ENCODE data around the gene GRK4. TPM values are rescaled to one million over a fixed set of nuclear protein-coding genes. Genes with fewer than 3 reads are reported as not detected.
A peak's percentile ranks its signal among the peaks of the same experiment; 100 is the strongest.

GRK4 gene
- total RNA-seq, 4 donors from 2014 or later: 0.95 to 17.3 (median 1.5) TPM

DNA sequence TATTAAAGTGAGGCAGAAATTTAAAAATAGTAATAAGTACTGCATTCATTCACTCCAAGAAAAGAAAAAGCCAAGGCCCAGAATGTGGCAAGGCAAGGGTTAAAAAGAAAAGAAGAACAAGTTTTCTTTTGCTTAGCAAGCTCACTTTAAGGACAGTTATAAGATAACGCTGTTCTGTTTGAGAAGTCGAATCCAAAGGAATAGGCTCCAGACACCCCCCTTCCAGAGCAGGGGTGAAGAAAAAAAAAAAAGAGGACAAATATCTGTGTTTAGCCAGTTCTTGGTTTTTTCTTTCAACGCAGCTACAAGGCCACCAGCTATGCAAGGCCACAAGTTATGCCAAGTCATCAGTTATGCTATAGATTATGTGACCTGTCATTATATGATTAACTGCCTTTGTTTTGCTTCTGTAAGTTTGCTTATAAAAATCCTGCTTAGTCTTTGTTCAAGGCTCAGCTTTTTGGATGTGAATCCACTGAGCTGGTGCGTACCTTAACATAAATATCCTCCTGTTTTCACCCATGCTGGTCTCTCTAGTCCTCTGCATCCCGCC lies 1.4 kb downstream of the GRK4 start:
- TF ChIP-seq, protein P1, sequence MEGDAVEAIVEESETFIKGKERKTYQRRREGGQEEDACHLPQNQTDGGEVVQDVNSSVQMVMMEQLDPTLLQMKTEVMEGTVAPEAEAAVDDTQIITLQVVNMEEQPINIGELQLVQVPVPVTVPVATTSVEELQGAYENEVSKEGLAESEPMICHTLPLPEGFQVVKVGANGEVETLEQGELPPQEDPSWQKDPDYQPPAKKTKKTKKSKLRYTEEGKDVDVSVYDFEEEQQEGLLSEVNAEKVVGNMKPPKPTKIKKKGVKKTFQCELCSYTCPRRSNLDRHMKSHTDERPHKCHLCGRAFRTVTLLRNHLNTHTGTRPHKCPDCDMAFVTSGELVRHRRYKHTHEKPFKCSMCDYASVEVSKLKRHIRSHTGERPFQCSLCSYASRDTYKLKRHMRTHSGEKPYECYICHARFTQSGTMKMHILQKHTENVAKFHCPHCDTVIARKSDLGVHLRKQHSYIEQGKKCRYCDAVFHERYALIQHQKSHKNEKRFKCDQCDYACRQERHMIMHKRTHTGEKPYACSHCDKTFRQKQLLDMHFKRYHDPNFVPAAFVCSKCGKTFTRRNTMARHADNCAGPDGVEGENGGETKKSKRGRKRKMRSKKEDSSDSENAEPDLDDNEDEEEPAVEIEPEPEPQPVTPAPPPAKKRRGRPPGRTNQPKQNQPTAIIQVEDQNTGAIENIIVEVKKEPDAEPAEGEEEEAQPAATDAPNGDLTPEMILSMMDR (IDR thresholded peaks at IDR 0.05): no peak
- TF ChIP-seq POLR2A (IDR thresholded peaks at IDR 0.05): no peak
- H3K27me3 ChIP-seq: no peaks in the 10 kb centered on the region
- H3K4me1 ChIP-seq: peaks cover 6 to 20% (median 6%) of the 10 kb centered on the region in 4 donors
- H3K4me3 ChIP-seq: no peak overlapping the region
- H3K36me3 ChIP-seq: no peaks in the 10 kb centered on the region
- no peak overlapping the region for H3K27ac ChIP-seq
- H3K9me3 ChIP-seq: no peaks in the 10 kb centered on the region
- no peak for DNase-seq

DNA sequence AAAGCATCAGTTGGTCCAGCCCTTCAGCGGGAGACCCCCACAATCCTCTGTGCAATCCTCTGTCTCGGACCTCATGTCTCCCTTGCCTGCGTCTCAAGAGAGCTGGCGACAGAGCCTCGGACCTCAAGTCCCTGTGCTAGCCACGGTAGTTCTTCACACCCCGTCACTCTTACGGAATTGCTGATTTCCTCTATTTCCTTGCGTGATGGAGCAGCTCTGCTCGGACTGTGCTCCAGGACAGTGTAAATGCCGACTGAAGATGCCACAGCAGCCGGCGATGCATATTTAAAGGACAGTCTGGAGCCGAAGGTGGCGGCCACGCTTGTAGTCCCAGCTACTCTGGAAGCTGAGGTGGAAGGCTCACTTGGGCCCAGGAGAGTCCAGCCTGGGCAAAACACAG lies 1.9 kb downstream of the GRK4 start:
- H3K36me3 ChIP-seq: no peaks in the 10 kb centered on the region
- H3K4me1 ChIP-seq: peaks cover 6 to 20% (median 6%) of the 10 kb centered on the region in 4 donors
- no peaks in the 10 kb centered on the region for H3K9me3 ChIP-seq
- H3K27ac ChIP-seq: no peak overlapping the region
- H3K27me3 ChIP-seq: no peaks in the 10 kb centered on the region
- DNase-seq: peak in 1 of 3 donors; percentile 46
- no peak overlapping the region for H3K4me3 ChIP-seq
- no peak for TF ChIP-seq POLR2A (IDR thresholded peaks at IDR 0.05)
- TF ChIP-seq, protein P1 (IDR thresholded peaks at IDR 0.05): no peak

DNA sequence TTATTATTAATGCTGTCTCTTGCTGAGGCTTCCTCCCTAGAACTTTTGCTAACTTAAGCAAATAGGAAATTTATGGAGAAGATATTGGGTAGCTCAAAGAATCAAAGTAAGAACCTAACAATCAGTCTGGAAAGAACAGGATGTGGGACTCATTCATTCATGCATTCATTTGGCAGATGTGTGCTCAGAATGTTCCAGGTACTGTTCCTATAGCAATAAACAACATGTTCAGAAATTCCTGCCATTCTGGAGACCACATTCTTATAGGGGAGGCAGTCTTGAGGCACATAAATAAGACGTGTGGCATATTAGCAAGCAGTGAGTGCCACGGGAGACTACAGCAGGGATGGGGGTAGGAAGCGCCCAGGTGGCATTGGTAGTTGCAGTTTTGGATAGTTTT lies 5.0 kb downstream of the GRK4 start:
- Histone ChIP-seq H3K36me3 (no peaks in the 10 kb centered on the region), H3K4me3 (no peak overlapping the region), H3K9me3 (no peaks in the 10 kb centered on the region), H3K27ac (no peak overlapping the region), H3K27me3 (no peaks in the 10 kb centered on the region), H3K4me1 (peaks cover 0 to 7% (median 0%) of the 10 kb centered on the region in 4 donors)
- TF ChIP-seq POLR2A (IDR thresholded peaks at IDR 0.05): no peak
- TF ChIP-seq, protein P1 (IDR thresholded peaks at IDR 0.05): no peak
- DNase-seq: no peak

DNA sequence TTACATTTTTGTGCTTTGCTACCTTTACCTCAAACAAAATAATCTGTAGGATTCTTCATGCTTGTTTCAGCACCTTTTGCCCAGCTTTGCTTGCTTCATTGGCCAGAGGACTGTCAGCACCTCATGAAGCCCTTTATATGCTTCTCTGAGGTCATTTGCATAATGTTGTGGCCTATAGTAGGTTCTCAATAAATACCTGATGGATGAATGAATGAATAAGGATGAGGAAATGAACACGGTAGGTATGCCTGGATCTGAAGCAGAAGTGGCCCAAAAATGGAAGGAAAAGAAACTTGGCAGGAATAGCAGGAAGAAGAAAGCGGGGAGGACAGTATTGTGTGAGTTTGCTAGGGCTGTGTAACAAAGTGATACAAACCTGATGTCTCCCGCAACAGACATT lies 7.9 kb downstream of the GRK4 start:
- H3K27ac ChIP-seq: no peak overlapping the region
- no peaks in the 10 kb centered on the region for H3K27me3 ChIP-seq
- no peaks in the 10 kb centered on the region for H3K9me3 ChIP-seq
- DNase-seq: no peak
- no peaks in the 10 kb centered on the region for H3K4me1 ChIP-seq
- TF ChIP-seq, protein P1 (IDR thresholded peaks at IDR 0.05): no peak
- TF ChIP-seq POLR2A (IDR thresholded peaks at IDR 0.05): no peak
- H3K36me3 ChIP-seq: no peaks in the 10 kb centered on the region
- H3K4me3 ChIP-seq: no peak overlapping the region

DNA sequence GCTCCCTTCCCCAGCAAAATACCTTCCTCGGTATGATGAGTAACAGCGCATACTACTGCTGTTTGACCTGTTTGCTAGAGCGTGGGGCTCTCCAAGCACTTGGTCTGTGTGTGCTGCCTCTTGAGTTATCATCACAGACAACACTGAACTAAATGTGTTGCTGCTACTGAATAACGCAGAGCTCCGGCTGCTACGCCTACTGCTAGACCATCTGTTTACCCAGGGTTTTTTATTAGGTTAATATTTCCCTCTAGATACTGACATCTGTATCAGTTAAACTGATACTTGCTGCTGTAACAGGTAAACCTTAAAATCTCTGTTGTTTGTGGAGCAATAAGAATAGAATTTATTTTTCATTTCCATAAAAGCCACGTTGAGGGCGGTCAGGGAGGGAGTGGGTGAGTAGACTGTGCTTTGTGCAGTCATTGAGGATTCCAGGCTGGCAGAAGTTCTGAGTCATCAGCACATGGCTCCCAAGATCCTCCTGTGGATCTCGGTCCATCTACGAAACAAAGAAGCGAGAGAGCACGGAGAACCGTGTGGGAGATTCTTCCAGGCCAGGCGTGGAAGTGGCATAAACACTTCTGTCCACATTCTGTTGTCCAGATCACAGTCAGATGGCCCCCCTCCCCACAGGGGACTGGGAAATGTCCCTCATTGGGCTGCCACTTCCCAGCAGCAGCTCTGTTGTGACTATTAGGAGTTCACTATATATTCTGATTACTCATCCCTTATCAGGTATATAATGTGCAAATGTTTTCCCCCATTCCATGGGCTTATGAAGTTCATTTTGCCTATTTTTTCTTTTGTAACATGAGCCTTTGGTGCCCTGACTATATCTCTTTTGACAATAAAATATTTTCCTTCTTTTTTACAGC lies 14.1 kb downstream of the GRK4 start:
- H3K9me3 ChIP-seq: peaks cover 0 to 18% (median 2%) of the 10 kb centered on the region in 4 donors
- H3K27me3 ChIP-seq: no peaks in the 10 kb centered on the region
- TF ChIP-seq POLR2A (IDR thresholded peaks at IDR 0.05): no peak
- TF ChIP-seq, protein P1 (IDR thresholded peaks at IDR 0.05): no peak
- H3K36me3 ChIP-seq: no peaks in the 10 kb centered on the region
- no peaks in the 10 kb centered on the region for H3K4me1 ChIP-seq
- H3K4me3 ChIP-seq: no peak overlapping the region
- no peak overlapping the region for H3K27ac ChIP-seq
- no peak for DNase-seq
